Measurements from ENCODE around the gene CNTNAP4.

DNA sequence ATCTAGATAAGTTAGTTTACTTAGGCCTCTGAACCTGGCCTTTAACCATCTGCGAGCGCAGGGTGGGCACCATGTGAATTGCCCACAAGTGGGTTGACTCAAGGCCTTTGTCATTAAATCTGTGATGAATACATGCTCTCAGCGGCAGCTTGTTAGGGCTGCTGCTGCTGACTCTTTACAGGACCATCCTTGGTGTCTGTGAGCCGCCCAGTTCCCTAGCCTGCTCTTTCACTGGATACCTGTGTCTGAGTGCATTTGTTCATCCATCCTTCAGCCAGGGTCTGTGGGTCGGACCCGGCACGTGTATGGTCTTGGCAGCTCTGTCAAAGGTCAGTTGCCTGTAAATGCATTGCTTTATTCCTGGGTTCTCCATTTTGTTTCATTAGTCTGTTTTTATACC, 321.3 kb downstream of the CNTNAP4 start:
- TF ChIP-seq POLR2A (IDR thresholded peaks at IDR 0.05; ENCODE audit: low read length) (no peak), GATA1 (IDR thresholded peaks at IDR 0.05; ENCODE audit: low read depth, low read length) (no peak)
